Right lobe of liver (tissue), 6 donors: Measurements from ENCODE around the gene SH3RF1. TPM values are rescaled to one million over a fixed set of nuclear protein-coding genes. Genes with fewer than 3 reads are reported as not detected.

ENCODE experiments used
- ATAC-seq, 4 donors: fragments of 200-7000 bp; cut with Tn5 transposase; one replicate each; pipeline ENCODE4 v1.9.1; 2020; ENCODE audit warnings: mild to moderate bottlenecking in 4 of 4, moderate library complexity in 4 of 4
- DNase-seq, 3 donors: peaks; one replicate each; pipeline ENCODE4 v3.0.0-alpha.2; 2020
- H3K27ac ChIP-seq, 3 donors: fragments of 200-600 bp; one replicate each; pipeline ENCODE4 v1.8.0; 2022
- H3K27me3 ChIP-seq, 2 donors: fragments of 200-600 bp; one replicate each; pipeline ENCODE4 v1.8.0; 2022
- H3K36me3 ChIP-seq, 4 donors: fragments of 200-600 bp; sonication (generic) in 1 of 4; one replicate each; pipeline versions ENCODE4 v1.5.1 to v1.8.0; 2017 to 2022; ENCODE audit warnings: control low read depth in 1 of 4
- H3K4me1 ChIP-seq, 4 donors: fragments of 200-600 bp; sonication (generic) in 1 of 4; one replicate each; pipeline versions ENCODE4 v1.5.1 to v1.8.0; 2017 to 2022; ENCODE audit warnings: control low read depth in 1 of 4
- H3K4me3 ChIP-seq, 3 donors: fragments of 200-600 bp; one replicate each; pipeline ENCODE4 v1.8.0; 2022
- H3K9me3 ChIP-seq, 4 donors: fragments of 200-600 bp; sonication (generic) in 1 of 4; one replicate each; pipeline versions ENCODE4 v1.5.1 to v1.8.0; 2017 to 2022; ENCODE audit warnings: control low read depth in 1 of 4
- POLR2A ChIP-seq: fragments of 450-650 bp; IDR thresholded peaks from one replicate; pipeline ENCODE4 v1.6.1; 2017; ENCODE audit warnings: antibody characterized with exemption, mild to moderate bottlenecking
- WGBS: methylation state at CpG from one replicate; pipeline ENCODE4 v1.1.6; 2018; ENCODE audit warnings: low coverage, low lambda C conversion rate; ENCODE audit not compliant: insufficient coverage; ENCODE audit errors: missing lambda C conversion rate; 5-methylcytosine and 5-hydroxymethylcytosine counted together
- intact Hi-C, 2 donors: fragments of 100-400 bp; cut with DNase I; formaldehyde crosslinking; loops; one replicate each; pipeline versions ENCODE4 v1.11.2 to v1.14.1; 2022
- total RNA-seq, 6 experiments: library from RNA; depleted of rRNA in 2 of 6; stranded (reverse); fragments of >200 nt in 2 of 6; fragmentation: NEBNext Ultra II Directional in 3 of 6; extraction: Animal tissue kit (Norgen Biotek cat#: 25700) in 3 of 6; gene quantifications; one replicate each; pipeline versions ENCODE4 v1.1.0 to v1.2.4, GENCODE V29; 2016 to 2023
- TF ChIP-seq, protein P1 (sequence below), 4 donors: fragments of 200-600 bp in 3 of 4; fragments of 450-650 bp in 1 of 4; IDR thresholded peaks; one replicate each; pipeline versions ENCODE4 v1.5.1 to v1.8.0; 2016 to 2022; ENCODE audit warnings: antibody characterized with exemption in 4 of 4, mild to moderate bottlenecking in 2 of 4
- donor health status: DM: no; HTN: yes; CAD: no.
- donor health status: DM: no; HTN: no; CAD: no.
- donor health status: DM: no; HTN: no; CAD: no.
- donor health status: DM: no; HTN: yes; CAD: no.
- donor health status: DM: no; HTN: yes; CAD: no.

The SH3RF1 gene
- total RNA-seq, 6 experiments from 2014 or later: 5.5 to 11.0 (median 7.3) TPM

DNA sequence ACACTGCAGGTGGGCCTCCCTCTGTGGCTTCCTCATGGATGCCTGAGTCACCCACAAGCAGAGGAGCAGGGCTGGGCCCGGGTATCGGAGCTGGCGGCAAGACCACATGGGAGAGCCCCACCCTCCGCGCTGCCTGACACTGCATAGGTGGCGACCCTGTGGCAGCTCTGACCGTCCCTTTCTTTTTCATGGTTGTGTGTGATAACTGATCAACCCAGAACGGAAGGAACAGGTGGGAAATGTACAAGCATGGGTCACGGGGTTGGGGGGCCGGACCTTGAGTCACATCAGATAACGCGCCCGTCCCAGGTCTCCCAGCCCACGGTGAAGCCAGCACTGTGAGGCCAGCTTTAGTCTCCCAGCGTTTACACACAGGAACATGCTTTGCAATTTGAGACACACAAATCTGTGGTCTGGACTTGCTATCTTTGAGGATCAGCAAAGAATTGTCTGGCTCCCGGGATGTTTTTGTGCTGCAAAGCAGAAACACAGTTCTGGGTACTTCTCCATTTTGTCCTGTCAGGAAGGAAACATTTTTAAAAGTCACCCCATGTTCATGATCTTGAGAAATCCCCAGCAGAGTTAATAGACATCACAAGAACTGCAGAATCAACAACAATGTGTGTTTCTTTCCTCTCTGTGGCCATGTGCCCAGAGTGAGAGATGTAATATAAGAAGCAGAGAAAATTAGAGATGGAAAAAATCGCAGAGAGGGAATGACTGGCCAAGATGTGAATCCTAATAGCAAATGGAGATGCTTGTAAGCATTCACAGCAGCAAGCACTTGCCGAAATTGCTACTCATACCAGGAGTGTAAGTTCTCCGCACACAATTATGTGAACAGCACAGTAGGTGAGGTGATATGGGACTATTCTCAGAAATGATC, 190.6 kb downstream of the SH3RF1 start:
- ATAC-seq: peak; percentile 61 to 72 (median 64)

DNA sequence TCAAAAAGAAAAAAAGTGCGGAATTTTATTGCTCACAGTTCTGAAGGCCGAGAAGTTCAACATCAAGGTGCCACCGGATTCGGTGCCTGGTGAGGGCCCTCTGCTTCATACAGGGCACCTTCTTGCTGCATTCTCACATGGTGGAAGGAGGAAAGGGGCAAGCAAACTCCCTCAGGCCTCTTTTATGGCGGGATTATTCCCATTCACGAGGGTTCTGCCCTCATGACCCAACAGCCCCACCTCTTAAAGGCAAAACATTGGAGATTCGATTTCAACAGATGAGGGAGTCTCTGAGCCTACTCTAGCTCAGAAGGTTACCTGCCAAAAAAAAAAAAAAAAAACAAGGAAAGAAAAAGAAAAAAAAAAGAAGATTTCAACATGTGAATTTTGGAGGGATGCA, 196.6 kb downstream of the SH3RF1 start:
- H3K27ac ChIP-seq: no peak overlapping the region
- TF ChIP-seq POLR2A: no peak
- TF ChIP-seq, protein P1, sequence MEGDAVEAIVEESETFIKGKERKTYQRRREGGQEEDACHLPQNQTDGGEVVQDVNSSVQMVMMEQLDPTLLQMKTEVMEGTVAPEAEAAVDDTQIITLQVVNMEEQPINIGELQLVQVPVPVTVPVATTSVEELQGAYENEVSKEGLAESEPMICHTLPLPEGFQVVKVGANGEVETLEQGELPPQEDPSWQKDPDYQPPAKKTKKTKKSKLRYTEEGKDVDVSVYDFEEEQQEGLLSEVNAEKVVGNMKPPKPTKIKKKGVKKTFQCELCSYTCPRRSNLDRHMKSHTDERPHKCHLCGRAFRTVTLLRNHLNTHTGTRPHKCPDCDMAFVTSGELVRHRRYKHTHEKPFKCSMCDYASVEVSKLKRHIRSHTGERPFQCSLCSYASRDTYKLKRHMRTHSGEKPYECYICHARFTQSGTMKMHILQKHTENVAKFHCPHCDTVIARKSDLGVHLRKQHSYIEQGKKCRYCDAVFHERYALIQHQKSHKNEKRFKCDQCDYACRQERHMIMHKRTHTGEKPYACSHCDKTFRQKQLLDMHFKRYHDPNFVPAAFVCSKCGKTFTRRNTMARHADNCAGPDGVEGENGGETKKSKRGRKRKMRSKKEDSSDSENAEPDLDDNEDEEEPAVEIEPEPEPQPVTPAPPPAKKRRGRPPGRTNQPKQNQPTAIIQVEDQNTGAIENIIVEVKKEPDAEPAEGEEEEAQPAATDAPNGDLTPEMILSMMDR (IDR thresholded peaks at IDR 0.05): no peak
- WGBS: 72% methylated on average over 2 of the region's 7 CpGs
- H3K4me3 ChIP-seq: no peak overlapping the region
- intact Hi-C loops: no loop called here
- peaks cover 0 to 11% (median 4%) of the 10 kb centered on the region in 4 donors for H3K4me1 ChIP-seq
- DNase-seq (no peak), ATAC-seq (no peak)
- H3K36me3 ChIP-seq: no peaks in the 10 kb centered on the region
- no peaks in the 10 kb centered on the region for H3K9me3 ChIP-seq
- no peaks in the 10 kb centered on the region for H3K27me3 ChIP-seq

More for the DNA sequence above, 190.6 kb downstream of the SH3RF1 start:
- WGBS: 28% methylated on average over 6 of the region's 19 CpGs
- H3K36me3 ChIP-seq: no peaks in the 10 kb centered on the region
- H3K4me3 ChIP-seq: no peak overlapping the region
- peak in 2 of 3 donors; percentile 42 to 43 for DNase-seq
- peaks cover 0 to 11% (median 2%) of the 10 kb centered on the region in 4 donors for H3K4me1 ChIP-seq
- H3K27ac ChIP-seq: peak overlapping the region in 1 of 3 donors; percentile 17
- intact Hi-C loops: no loop called here
- no peaks in the 10 kb centered on the region for H3K27me3 ChIP-seq
- no peaks in the 10 kb centered on the region for H3K9me3 ChIP-seq
- TF ChIP-seq POLR2A: no peak
- TF ChIP-seq, protein P1 (IDR thresholded peaks at IDR 0.05): no peak

DNA sequence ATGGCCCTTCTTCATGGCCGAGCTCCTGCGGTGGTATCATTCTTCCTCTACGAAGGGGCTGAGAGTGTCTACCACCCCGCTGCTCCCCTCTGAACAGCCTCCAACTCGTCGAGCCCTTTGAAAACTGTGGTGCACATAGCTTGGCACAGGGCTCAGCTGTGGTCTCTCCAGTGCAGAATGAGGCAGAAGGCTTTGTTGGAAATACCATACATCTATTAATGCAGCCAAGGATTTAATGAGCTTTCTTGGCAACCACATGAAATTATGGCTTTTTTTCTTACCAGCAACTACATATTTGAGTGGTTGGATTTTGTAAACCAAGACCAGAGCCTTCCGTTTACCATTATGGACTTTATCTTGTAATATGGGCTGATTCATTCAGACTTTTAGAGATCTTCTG, 199.0 kb downstream of the SH3RF1 start:
- Histone ChIP-seq H3K4me3 (no peak overlapping the region), H3K9me3 (no peaks in the 10 kb centered on the region), H3K27ac (no peak overlapping the region), H3K27me3 (no peaks in the 10 kb centered on the region), H3K4me1 (peaks cover 0 to 11% (median 4%) of the 10 kb centered on the region in 4 donors), H3K36me3 (no peaks in the 10 kb centered on the region)
- ATAC-seq (no peak), DNase-seq (no peak)
- TF ChIP-seq, protein P1 (IDR thresholded peaks at IDR 0.05): no peak
- no peak for TF ChIP-seq POLR2A
- 68% methylated on average over 4 of the region's 7 CpGs for WGBS
- intact Hi-C loops: no loop called here

DNA sequence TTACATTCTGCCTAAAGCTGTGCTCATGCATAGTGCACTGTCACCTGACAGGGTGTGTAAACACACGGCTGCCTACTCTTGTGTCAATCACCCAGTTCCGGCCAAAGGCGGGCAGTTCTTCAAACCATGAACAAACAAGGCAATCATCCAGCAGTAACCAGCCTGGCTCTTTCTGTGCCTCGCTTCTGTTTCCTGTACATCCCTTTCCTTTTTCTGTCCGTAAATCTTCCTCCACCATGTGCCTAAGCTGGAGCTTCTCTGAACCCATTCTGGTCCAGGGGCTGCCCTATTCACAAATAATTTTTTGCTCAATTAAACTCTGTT, 199.9 kb downstream of the SH3RF1 start:
- DNase-seq (peak; percentile 74 to 86 (median 79)), ATAC-seq (peak; percentile 96 to 98 (median 98))
- intact Hi-C loops: no loop called here
- peak overlapping the region; percentile 59 to 71 (median 66) for H3K27ac ChIP-seq
- H3K9me3 ChIP-seq: no peaks in the 10 kb centered on the region
- H3K4me3 ChIP-seq: peak overlapping the region in 2 of 3 donors; percentile 7 to 27
- TF ChIP-seq POLR2A: peak; percentile 46
- TF ChIP-seq, protein P1 (IDR thresholded peaks at IDR 0.05): no peak
- WGBS: 38% methylated on average over 5 of the region's 5 CpGs
- H3K36me3 ChIP-seq: no peaks in the 10 kb centered on the region
- peaks cover 0 to 11% (median 4%) of the 10 kb centered on the region in 4 donors for H3K4me1 ChIP-seq
- no peaks in the 10 kb centered on the region for H3K27me3 ChIP-seq
